C4-2B (cell line): ENCODE data around the gene SEMA3E.
"Not testable (repeated sequence)": the region's sequence is repeated elsewhere in the genome, so short reads cannot be mapped to it uniquely, and the experiment has no call there.

ENCODE experiments used
- H3K27ac ChIP-seq: fragments of 450-650 bp; 2 replicates; pipeline ENCODE4 v1.5.1; 2017
- ZFX ChIP-seq: fragments of 450-650 bp; IDR thresholded peaks from 2 replicates; pipeline ENCODE4 v1.6.1; 2017
- TF ChIP-seq, protein P1 (sequence below): fragments of 450-650 bp; conservative IDR thresholded peaks from 2 replicates; pipeline ENCODE4 v1.5.1; 2017; ENCODE audit warnings: mild to moderate bottlenecking

Gene SEMA3E

DNA sequence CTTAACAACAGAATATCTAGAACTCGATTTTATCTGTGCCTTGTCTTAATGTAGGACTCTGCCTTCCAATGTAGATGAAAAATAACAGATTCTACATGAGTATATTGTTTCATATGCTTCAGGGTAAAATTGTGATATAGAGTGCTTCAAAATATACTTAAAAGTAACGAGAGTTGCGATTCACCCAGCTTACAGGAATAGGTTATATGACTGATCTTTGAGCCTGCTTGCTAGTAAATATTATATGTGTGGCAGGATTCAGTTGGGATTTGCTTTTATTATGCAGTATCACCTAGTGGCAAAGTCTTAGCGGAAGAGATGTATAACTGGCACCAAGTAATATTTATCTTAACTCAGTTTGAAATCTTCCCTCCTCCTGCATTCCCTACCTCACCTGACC is 183.3 kb downstream of the SEMA3E start:
- no peak for TF ChIP-seq ZFX
- TF ChIP-seq, protein P1, sequence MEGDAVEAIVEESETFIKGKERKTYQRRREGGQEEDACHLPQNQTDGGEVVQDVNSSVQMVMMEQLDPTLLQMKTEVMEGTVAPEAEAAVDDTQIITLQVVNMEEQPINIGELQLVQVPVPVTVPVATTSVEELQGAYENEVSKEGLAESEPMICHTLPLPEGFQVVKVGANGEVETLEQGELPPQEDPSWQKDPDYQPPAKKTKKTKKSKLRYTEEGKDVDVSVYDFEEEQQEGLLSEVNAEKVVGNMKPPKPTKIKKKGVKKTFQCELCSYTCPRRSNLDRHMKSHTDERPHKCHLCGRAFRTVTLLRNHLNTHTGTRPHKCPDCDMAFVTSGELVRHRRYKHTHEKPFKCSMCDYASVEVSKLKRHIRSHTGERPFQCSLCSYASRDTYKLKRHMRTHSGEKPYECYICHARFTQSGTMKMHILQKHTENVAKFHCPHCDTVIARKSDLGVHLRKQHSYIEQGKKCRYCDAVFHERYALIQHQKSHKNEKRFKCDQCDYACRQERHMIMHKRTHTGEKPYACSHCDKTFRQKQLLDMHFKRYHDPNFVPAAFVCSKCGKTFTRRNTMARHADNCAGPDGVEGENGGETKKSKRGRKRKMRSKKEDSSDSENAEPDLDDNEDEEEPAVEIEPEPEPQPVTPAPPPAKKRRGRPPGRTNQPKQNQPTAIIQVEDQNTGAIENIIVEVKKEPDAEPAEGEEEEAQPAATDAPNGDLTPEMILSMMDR = no peak
- no peak overlapping the region for H3K27ac ChIP-seq

GRCh38 chr7:83461820-83462219 is 187.1 kb downstream of the SEMA3E start:
- H3K27ac ChIP-seq = not testable (repeated sequence)

DNA sequence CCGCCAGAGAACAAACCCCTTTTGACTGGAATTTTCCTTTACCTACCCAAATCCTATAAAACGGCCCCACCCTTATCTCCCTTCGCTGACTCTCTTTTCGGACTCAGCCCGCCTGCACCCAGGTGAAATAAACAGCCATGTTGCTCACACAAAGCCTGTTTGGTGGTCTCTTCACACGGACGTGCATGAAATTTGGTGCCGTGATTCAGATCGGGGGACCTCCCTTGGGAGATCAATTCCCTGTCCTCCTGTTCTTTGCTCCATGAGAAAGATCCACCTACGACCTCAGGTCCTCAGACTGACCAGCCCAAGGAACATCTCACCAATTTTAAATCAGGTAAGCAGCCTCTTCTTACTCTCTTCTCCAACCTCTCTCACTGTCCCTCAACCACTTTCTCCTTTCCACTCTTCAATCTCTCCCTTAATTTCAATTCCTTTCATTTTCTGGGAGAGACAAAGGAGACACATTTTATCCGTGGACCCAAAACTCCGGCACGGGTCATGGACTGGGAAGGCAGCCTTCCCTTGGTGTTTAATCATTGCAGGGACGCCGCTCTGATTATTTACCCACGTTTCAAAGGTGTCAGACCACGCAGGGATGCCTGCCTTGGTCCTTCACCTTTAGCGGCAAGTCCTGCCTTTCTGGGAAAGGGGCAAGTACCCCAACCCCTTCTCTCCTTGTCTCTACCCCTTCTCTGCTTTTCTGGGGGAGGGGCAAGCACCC is 188.8 kb downstream of the SEMA3E start:
- H3K27ac ChIP-seq = not testable (repeated sequence)

GRCh38 chr7:83459101-83459929 is 189.6 kb downstream of the SEMA3E start:
- H3K27ac ChIP-seq = not testable (repeated sequence)

- H3K27ac ChIP-seq = no peak overlapping the region
- no peak for TF ChIP-seq ZFX
- TF ChIP-seq, protein P1 = no peak
Measured at GRCh38 chr7:83457022-83457892, 191.7 kb downstream of the SEMA3E start.

DNA sequence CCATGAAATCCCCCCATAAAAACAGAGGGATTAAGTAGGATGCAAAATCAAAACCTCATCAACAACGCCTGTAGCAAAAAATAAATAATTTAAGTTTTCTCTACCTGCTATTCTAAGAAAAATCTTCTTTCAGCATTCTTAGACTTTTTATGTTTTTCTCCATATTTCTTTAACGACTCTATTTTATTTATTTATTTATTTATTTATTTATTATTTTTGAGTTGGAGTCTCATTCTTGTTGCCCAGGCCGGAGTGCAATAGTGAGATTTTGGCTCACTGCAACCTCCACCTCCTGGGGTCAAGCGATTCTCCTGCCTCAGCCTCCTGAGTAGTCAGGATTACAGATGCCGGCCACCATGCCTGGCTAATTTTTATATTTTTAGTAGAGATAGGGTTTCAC is 192.5 kb downstream of the SEMA3E start:
- no peak overlapping the region for H3K27ac ChIP-seq
- TF ChIP-seq, protein P1 = no peak
- no peak for TF ChIP-seq ZFX

- TF ChIP-seq, protein P1 = no peak
- no peak overlapping the region for H3K27ac ChIP-seq
Measured at GRCh38 chr7:83455612-83456011, 193.3 kb downstream of the SEMA3E start.

- no peak for TF ChIP-seq ZFX
- TF ChIP-seq, protein P1 = no peak
- no peak overlapping the region for H3K27ac ChIP-seq
Measured at GRCh38 chr7:83452256-83452655, 196.7 kb downstream of the SEMA3E start.
